Measurements from ENCODE around the gene ZNF227. TPM values are rescaled to one million over a fixed set of nuclear protein-coding genes. Genes with fewer than 3 reads are reported as not detected.

The ZNF227 gene
- total and polyA plus RNA-seq, 2 donors (not counting 1 experiment from before 2014, with no cell fraction given) = 5.9 to 49.5 TPM

DNA sequence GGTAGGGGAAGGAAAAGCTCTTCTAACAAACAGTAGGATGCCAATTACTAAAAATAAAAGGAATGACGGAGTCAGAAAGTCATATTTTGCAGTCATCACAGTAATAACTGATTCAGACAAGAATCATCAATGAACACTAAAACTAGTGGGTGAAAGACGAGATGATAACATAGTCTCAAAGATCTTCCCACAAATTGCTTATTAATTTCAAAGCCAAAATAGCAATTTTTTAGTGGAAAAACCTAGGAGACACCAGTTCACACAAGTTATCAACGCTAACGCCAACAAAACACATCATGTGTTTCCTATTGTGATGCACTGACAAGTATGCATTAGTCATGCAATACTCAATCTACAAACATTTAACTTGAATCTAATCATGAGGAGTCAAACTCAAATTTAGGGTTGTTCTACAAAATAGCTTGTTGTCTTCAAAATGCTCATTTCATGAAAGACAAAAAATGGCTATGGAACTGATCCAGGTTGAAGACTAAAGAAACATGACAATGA is 65.9 kb downstream of the ZNF227 start:
- Histone ChIP-seq H3K9me3 (ENCODE audit: control extremely low read depth in 1 of 3, control insufficient read depth in 2 of 3, insufficient read depth in 1 of 3, low read length in 2 of 3) (peaks cover 12 to 28% (median 26%) of the 10 kb centered on the region in 3 donors), H3K9ac (ENCODE audit: low read length) (no peak overlapping the region), H3K27me3 (replicated peaks in 1 of 4; ENCODE audit: control extremely low read depth in 1 of 4, control insufficient read depth in 3 of 4, insufficient read depth in 4 of 4, low read length in 3 of 4) (no peaks in the 10 kb centered on the region), H4K20me1 (ENCODE audit: control insufficient read depth, insufficient read depth, low read length, poor library complexity, severe bottlenecking) (no peaks in the 10 kb centered on the region), H3K79me2 (ENCODE audit: control insufficient read depth, insufficient read depth, low read length) (no peaks in the 10 kb centered on the region), H3K27ac (ENCODE audit: low read length in 2 of 2) (no peak overlapping the region), H3K4me3 (ENCODE audit: control extremely low read depth in 1 of 5, extremely low read depth in 1 of 5, insufficient read depth in 1 of 5, low read depth in 2 of 5, low read length in 4 of 5) (no peak overlapping the region), H3K4me2 (replicated peaks; ENCODE audit: low read depth, low read length, poor library complexity, severe bottlenecking) (no peak overlapping the region), H3K4me1 (ENCODE audit: control insufficient read depth in 2 of 2, insufficient read depth in 2 of 2, low read length in 2 of 2) (no peaks in the 10 kb centered on the region), H3K36me3 (replicated peaks in 1 of 2; ENCODE audit: control extremely low read depth in 1 of 2, control insufficient read depth in 1 of 2, extremely low read depth in 1 of 2, insufficient read depth in 2 of 2, low read length in 1 of 2) (no peaks in the 10 kb centered on the region), H2AFZ (ENCODE audit: insufficient read depth, low read depth, low read length, poor library complexity, severe bottlenecking) (no peak overlapping the region)
- H3K9me3 Mint-ChIP-seq (ENCODE audit: insufficient read depth) = peaks cover 33% of the 10 kb centered on the region
- no peaks in the 10 kb centered on the region for H3K27me3 Mint-ChIP-seq
- ChIA-PET CTCF (no interaction called here), POLR2A (interaction anchor here (0.7 kb wide), 1 partner anchor 11 kb away, joined by 4 read pairs; no protein-coding TSS in a partner anchor)
- 100% methylated on average over 1 of the region's 4 CpGs for WGBS (ENCODE audit: insufficient coverage)
- no peaks in the 10 kb centered on the region for H3K4me1 Mint-ChIP-seq
- ATAC-seq (ENCODE audit: low read depth) = no peak
- no peak overlapping the region for H3K27ac Mint-ChIP-seq
- no peak for DNase-seq
- intact Hi-C loops (cut with micrococcal nuclease) = no loop called here
- no peak overlapping the region for H3K4me3 Mint-ChIP-seq
- no peak for TF ChIP-seq EZH2 (IDR thresholded peaks at IDR 0.05; ENCODE audit: borderline replicate concordance, insufficient read depth, low read depth, low read length, poor library complexity, severe bottlenecking)
- TF ChIP-seq CTCF (IDR thresholded peaks at IDR 0.05) = no peak

- Histone ChIP-seq H3K4me3 (ENCODE audit: control extremely low read depth in 1 of 5, extremely low read depth in 1 of 5, insufficient read depth in 1 of 5, low read depth in 2 of 5, low read length in 4 of 5) (no peak overlapping the region), H3K9me3 (ENCODE audit: control extremely low read depth in 1 of 3, control insufficient read depth in 2 of 3, insufficient read depth in 1 of 3, low read length in 2 of 3) (peaks cover 6 to 35% (median 18%) of the 10 kb centered on the region in 3 donors), H3K4me2 (replicated peaks; ENCODE audit: low read depth, low read length, poor library complexity, severe bottlenecking) (no peak overlapping the region), H3K4me1 (ENCODE audit: control insufficient read depth in 2 of 2, insufficient read depth in 2 of 2, low read length in 2 of 2) (no peaks in the 10 kb centered on the region), H3K27ac (ENCODE audit: low read length in 2 of 2) (no peak overlapping the region), H4K20me1 (ENCODE audit: control insufficient read depth, insufficient read depth, low read length, poor library complexity, severe bottlenecking) (no peaks in the 10 kb centered on the region), H3K9ac (ENCODE audit: low read length) (no peak overlapping the region), H3K79me2 (ENCODE audit: control insufficient read depth, insufficient read depth, low read length) (no peaks in the 10 kb centered on the region), H3K27me3 (replicated peaks in 1 of 4; ENCODE audit: control extremely low read depth in 1 of 4, control insufficient read depth in 3 of 4, insufficient read depth in 4 of 4, low read length in 3 of 4) (no peaks in the 10 kb centered on the region), H3K36me3 (replicated peaks in 1 of 2; ENCODE audit: control extremely low read depth in 1 of 2, control insufficient read depth in 1 of 2, extremely low read depth in 1 of 2, insufficient read depth in 2 of 2, low read length in 1 of 2) (no peaks in the 10 kb centered on the region), H2AFZ (ENCODE audit: insufficient read depth, low read depth, low read length, poor library complexity, severe bottlenecking) (no peak overlapping the region)
- ChIA-PET CTCF (no interaction called here), POLR2A (no interaction called here)
- 92% methylated on average over 5 of the region's 10 CpGs for WGBS (ENCODE audit: insufficient coverage)
- H3K27ac Mint-ChIP-seq = no peak overlapping the region
- TF ChIP-seq CTCF (IDR thresholded peaks at IDR 0.05) (no peak), EZH2 (IDR thresholded peaks at IDR 0.05; ENCODE audit: borderline replicate concordance, insufficient read depth, low read depth, low read length, poor library complexity, severe bottlenecking) (no peak)
- no peak overlapping the region for H3K4me3 Mint-ChIP-seq
- H3K4me1 Mint-ChIP-seq = no peaks in the 10 kb centered on the region
- H3K9me3 Mint-ChIP-seq (ENCODE audit: insufficient read depth) = peaks cover 26% of the 10 kb centered on the region
- DNase-seq (no peak), ATAC-seq (ENCODE audit: low read depth) (no peak)
- no peaks in the 10 kb centered on the region for H3K27me3 Mint-ChIP-seq
- intact Hi-C loops (cut with micrococcal nuclease) = no loop called here
These were observed 68.6 kb downstream of the ZNF227 start for GRCh38 chr19:44280916-44281315.
